Measurements from ENCODE around the gene CRLF2.

DNA sequence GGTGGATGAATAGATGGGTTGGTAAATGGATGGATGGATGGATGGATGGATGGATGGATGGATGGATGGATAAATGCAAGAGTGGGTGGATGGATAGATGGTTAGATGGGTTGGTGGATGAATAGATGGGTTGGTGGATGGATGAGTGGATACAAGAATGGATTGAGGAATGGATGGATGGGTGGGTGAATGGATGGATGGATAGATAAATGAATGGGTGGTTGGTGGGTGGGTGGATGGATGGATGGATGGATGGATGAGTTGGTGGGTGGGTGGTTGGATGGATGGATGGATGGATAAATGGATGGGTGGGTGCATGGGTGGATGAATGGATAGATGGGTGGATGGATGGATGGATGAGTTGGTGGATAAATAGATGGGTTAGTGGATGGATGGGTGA, 13.8 kb upstream of the CRLF2 start:
- TF ChIP-seq, protein P1, sequence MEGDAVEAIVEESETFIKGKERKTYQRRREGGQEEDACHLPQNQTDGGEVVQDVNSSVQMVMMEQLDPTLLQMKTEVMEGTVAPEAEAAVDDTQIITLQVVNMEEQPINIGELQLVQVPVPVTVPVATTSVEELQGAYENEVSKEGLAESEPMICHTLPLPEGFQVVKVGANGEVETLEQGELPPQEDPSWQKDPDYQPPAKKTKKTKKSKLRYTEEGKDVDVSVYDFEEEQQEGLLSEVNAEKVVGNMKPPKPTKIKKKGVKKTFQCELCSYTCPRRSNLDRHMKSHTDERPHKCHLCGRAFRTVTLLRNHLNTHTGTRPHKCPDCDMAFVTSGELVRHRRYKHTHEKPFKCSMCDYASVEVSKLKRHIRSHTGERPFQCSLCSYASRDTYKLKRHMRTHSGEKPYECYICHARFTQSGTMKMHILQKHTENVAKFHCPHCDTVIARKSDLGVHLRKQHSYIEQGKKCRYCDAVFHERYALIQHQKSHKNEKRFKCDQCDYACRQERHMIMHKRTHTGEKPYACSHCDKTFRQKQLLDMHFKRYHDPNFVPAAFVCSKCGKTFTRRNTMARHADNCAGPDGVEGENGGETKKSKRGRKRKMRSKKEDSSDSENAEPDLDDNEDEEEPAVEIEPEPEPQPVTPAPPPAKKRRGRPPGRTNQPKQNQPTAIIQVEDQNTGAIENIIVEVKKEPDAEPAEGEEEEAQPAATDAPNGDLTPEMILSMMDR (IDR thresholded peaks at IDR 0.05), result no peak
- no peak for TF ChIP-seq POLR2A (IDR thresholded peaks at IDR 0.05)
